Fibroblast of skin of left biceps (primary cell): Measurements from ENCODE around the gene RICTOR.

ENCODE experiments used
- DNase-seq, 2 experiments: peaks; one replicate each; pipeline ENCODE4 v3.0.0-alpha.2; 2013; ENCODE audit warnings: low read depth in 2 of 2

Gene RICTOR

DNA sequence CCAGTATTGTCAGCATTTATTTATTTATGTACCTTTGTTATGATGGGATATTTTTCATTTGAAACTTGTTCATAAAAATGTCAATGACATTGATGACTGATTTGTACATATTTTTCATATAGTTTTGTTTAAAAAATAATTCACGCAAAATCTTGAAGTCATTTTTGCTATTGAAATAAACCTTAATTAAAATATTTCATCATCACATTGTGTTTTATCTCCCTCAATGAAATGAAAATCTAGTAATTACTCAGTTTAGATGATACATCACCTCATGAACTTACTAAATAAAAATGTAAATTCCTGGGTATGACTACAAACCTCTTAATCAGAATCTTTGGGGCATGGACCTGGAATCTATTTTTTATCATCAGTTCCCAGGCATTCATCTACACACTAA, 138.8 kb downstream of the RICTOR start:
- DNase-seq: no peak

DNA sequence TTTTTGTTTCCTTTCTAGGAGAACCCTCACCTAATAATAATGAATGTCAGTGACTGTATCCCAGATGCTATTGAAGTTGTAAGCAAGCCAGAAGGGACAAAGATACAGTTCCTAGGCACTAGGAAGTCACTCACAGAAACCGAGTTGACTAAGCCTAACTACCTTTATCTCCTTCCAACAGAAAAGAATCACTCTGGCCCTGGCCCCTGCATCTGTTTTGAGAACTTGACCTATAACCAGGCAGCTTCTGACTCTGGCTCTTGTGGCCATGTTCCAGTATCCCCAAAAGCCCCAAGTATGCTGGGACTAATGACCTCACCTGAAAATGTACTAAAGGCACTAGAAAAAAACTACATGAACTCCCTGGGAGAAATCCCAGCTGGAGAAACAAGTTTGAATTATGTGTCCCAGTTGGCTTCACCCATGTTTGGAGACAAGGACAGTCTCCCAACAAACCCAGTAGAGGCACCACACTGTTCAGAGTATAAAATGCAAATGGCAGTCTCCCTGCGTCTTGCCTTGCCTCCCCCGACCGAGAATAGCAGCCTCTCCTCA, 141.3 kb downstream of the RICTOR start:
- DNase-seq: no peak

DNA sequence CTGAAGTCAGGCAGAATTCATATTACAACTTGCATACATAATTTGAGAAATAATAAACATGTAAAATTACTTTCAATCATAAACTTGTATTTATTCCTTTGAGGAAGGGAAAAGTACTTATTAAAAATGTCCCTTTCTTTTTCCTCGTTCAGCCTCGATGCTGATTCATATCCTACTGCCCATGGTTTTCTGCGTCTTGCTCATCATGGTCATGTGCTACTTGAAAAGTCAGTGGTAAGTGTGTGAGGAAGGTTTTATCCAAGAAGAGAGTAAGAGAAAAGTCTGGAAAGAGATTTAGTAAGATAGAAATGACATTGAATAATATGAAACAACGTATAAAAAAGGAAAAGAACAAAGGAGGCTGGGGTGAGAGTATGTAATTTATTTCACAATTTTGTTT, 142.5 kb downstream of the RICTOR start:
- no peak for DNase-seq

DNA sequence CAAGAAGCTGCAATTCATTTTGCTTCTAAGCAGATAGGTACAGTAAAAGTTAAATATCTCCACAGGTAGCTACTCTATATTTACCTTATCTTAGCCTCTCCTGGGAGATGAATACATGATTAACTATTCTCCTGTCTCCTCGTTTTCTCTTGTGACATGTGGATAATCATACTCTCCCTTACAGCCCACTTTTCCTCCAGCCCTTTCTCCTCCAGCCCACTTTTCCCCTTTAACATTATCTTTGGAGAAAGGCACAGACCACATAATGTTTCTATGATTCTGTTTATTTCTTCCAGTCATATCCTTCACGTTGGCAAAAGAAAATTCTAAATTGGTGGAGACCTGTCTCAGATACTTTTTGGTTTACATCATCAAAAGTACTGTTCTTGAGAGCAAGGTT, 144.4 kb downstream of the RICTOR start:
- no peak for DNase-seq

DNA sequence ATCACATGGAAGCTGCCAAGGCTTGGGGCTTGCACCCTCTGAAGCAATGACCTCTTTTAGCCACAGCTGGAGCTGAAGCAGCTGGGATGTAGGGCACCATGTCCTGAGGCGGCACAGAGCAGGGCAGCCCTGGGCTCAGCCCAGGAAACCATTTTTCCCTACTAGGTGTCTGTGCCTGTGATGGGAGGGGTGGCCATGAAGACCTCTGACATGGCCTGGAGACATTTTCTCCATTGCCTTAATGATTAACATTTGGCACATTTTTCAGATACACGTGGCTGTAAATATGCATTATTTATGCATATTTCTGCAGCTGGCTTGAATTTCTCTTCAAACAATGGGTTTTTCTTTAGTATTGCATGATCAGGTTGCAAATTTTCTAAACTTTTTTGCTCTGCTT, 146.7 kb downstream of the RICTOR start:
- no peak for DNase-seq

DNA sequence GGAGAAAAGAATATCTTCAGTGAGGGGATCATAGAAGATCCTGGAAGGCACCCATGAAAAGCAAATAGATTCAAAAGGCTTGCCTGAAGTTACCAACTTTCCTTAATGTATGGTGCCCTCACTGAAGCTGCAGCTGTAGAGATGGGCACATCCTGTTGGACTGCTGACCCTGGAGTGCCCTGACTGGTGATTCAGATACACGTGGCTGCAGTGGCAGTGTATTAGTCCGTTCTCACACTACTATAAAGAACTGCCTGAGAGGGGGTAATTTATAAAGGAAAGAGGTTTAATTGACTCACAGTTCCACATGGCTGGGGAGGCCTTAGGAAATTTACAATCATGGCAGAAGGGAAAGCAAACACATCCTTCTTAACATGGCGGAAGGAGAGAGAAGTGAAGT, 148.1 kb downstream of the RICTOR start:
- no peak for DNase-seq

DNA sequence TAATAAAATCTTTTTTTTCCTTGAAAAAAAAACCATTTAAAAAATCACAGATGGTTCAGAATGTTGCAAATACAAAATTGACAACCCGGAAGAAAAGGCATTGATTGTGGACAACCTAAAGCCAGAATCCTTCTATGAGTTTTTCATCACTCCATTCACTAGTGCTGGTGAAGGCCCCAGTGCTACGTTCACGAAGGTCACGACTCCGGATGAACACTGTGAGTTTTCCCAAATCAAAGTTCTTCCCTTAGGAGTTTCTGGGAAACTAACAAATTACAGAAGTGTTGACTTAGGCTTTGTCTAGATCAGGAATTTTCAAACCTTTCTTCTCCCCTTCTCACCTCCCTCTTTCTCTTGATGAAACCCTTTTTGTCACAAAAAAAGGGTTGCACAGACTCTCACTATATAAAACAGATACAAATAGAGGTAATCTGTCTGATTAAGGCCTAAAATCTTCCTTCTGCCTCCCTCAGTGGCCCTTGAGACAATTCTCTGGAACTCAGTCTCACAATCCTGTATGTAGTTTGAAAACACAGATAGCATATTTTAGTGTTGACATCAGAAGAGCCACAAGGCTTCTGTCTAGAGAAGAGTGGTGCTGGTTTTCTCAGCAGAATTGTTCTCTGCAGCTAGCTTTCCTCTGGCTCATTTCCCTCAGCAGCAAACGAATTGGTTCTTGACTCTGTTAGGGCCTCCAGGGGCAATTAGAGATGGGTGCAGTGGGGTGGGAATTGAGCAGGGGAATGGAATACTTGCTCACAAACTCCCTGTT, 148.9 kb downstream of the RICTOR start:
- DNase-seq: peak; percentile 31 to 32

DNA sequence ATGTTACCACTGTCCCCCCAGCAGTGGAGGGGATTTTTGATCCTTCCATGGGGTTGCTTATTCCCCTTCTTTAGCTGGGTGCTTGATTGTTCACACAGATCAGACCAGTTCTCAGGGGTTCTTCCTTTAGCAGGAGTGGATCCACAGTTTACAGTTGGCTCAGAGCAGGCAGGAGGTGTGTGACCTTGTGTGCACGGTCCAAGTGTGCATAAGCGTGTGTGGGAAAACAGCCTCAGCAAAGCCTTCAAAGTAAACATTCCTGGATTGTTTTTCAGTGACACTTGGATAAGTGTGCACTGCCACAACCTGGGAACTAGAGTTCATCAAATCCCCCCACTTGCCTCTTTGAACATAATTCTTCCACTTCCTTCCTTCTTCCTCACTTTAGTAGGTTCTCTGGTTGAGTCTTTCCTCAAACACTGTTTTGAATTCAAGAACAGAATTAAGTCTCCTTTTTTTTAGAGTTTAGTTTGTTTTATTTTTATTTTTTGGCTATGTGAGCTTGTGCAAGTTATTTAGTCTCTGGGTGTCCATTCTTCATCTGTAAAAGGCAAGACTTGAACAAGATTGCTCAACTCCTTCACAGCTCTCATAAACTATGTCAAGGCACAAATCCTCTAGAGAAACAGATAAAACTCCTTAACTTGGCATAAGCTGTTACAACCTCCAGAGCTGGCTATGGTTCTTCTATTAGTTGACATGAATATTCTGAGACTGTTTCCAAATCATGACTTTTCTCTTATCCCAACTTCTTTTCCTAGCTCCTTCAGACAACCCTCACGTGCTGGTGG, 150.3 kb downstream of the RICTOR start:
- no peak for DNase-seq

DNA sequence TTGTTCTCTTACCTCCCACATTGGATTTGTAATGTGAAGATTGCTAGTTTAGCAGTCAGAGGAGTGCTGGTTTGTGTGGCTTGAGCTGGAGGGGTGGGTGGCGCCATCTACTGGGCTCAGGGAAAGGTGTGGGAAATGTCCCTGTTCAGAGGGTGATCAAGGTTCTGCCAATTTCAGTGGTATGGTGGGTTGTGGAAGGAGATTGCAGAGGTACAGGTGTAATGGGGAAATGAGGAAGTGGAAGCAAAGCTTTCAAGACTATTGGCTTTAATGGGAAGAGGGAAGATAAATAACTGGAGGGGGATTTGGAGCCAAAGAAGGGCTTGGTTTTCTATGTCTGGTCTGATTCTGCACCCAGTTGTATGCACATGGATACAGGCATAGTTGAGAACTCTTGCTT, 152.0 kb downstream of the RICTOR start:
- no peak for DNase-seq

DNA sequence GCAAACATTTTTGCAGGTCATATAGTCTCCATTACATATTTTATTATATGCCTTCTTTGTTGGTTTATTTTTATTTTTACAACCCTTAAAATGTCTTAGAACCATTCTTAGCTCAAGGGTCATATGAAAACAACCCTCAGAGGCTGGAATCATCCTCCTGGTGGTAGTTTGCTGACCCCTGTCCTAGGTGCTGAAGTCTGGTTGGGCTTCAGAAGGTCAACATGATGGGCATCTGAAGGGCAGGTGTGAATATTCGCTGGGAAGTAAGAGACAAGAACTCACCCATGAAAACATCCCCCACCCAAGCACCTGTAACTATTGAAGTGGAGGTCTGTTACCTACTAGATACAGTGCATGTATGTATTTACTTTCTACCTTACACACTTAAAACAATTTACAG, 153.0 kb downstream of the RICTOR start:
- no peak for DNase-seq

DNA sequence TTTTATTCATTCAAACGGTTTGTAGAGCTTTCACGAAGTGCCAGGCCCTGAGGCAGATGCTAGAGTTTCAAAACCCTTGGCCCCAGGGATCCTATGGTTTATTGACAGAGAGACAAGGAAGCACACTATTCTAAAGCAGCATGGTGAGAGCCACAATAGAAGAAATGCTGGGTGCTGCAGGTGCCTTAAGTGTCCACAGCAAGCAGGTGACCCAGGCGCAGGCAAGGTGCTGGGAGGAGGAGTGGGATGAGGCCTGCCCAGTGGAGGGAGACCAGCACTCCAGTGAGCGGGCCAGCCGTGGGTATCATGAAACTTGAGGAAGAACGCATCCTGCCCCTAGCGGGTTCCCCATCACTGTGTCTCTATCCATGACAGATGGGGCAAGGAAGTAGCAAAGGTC, 157.4 kb downstream of the RICTOR start:
- DNase-seq: no peak

DNA sequence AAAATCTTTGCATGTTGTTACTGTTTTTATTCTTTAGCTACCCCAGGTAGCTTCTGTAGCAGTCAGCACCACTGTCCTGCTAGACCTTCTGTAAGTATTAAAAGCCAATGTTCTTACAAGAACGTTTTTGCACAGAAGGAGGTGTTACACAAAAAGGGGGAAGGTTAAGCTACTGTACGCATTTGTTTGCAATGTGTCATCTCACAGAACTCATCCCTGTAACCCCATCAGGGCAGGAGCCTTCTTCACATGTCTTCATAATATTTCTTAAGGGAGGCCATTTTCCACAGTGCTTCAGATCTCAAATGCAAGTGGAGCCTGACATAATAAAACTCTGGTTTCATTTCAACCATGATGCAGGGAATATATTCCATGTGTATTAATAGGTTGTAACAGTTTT, 160.5 kb downstream of the RICTOR start:
- no peak for DNase-seq

DNA sequence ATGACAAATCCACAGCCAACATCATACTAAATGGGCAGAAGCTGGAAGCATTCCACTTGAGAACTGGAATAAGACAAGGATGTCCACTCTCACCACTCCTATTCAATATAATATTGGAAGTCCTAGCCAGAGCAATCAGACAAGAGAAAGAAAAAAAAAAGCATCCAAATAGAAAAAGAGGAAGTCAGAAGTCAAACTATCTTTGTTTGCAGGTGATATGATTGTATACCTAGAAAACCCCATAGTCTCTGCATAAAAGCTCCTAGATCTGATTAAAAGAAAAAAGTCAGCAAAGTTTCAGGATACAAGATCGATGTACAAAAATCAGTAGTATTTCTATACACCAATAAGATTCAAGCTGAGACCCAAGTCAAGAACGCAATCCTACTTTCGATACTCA, 162.3 kb downstream of the RICTOR start:
- DNase-seq: no peak

DNA sequence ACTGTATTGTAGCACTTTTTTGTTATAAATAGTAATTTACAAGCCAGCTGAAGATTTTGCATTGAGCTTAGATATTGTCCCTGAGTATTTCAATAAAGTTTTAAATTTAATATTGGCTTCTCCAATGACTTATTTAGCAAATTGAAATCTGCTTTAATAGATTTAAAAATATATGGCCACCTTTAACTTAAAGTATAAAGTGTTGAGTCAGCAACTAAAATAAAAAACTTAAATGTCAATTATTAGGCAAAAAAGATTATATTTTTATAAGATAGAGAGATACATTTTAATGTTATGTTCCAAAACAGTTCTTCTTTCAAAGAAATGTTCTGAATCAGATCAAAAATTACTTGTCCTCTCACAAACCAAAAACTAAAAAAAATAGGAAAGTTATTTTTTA, 167.7 kb downstream of the RICTOR start:
- DNase-seq: no peak

DNA sequence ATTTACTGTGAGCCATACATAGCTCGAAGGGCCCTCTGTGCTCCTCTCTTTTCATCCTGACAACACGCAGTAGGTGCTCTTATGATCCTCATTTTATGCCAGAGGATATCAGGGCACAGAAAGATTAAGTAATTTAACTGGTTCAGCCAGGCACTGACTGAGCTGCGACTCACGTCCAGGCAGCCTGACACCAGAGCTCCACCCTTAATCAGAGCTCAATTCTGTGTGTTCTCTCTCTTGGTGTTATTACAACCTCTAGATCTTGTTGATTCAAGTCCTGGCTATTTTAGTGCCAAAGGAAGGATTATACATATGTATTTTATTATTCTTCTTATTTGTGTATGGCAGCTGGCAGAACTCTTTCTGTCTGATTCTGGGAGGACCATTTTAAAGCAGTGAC, 168.7 kb downstream of the RICTOR start:
- DNase-seq: no peak

DNA sequence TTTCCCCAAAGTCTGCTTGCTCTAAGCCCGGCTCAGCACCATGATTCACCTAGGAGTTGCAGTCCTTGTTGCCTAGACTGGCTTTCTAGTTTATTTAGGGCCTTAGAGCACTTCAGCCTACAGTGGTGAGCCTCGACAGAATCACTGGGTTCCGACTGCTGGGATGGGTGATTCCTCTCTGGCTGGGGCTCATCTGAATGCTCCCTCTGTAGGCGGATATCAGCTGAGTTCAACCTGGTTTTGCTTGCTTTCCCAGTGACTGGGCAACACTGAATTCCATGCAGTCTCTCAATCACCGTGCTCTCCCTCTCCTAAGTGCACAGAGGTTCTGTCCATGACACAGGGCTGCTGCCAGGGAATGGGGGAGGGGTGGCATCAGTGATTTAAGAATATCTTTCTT, 174.3 kb downstream of the RICTOR start:
- no peak for DNase-seq

DNA sequence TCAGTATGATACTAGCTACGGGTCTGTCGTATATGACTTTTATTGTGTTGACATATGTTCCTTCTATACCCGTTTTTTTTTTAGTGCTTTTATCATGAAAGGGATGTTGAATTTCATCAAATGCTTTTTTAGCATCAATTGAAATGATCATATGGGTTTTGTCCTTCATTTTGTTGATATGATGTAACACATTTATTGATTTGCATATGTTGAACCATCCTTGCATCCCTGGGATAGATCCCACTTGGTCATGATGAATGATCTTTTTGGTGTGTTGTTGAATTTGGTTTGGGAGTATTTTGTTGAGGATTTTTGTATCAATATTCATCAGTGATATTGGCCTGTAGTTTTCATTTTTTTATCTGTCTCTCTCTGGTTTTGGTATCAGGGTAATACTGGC, 177.4 kb downstream of the RICTOR start:
- DNase-seq: no peak

DNA sequence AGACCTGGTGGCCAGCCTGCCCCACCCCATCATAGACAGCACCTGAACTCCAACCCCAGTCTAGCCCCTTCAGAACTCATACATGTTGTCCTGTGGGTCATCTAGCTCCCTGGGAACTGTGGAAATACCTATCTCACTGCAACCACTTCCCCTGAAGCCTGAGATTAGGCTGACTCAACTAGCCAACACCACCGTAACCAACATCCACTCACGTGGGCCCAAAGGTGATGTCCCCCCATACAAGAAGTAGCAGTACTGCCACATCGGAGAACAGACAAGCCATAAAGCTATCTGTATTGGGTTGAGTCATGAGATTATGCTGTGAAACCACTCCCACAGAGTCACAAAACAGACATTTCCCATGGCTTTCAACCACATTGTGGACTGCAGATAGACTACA, 181.8 kb downstream of the RICTOR start:
- no peak for DNase-seq

DNA sequence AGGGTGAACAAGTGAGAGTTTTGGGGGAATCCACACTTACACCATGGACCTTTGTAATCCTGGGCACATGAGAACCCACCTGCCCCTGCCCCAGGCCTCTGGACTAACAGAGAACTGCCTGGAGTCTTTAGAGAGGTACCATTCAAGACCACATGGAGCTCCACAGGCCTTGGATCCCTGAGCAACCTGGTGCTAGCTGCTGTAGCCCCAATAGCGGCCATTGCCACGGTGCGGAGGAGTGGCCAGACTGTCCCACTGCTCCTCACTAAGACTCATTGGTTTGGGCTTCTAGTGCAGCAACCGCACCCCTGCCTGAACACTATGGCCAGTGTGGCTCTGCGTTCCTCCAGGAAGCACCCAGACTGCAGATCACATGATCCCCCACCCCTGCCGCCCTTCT, 182.6 kb downstream of the RICTOR start:
- no peak for DNase-seq

DNA sequence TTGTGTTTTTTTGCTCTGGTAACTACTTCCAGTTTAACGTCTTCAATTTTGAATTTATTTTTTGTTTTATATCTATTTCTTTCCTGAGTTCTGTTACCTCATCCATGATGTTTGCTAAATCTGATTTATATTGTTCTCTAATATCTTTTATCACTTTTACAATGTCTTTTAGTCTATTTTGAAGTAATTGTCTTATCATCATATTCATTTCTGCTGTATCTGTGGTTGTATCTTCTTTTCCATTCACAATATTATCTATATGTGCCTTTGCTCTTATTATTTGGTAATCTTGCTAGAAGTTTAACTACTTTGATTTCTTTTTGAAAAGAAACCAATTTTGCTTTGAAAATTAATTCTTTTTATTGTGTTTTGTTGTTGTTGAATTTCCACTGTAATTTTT, 184.8 kb downstream of the RICTOR start:
- no peak for DNase-seq

DNA sequence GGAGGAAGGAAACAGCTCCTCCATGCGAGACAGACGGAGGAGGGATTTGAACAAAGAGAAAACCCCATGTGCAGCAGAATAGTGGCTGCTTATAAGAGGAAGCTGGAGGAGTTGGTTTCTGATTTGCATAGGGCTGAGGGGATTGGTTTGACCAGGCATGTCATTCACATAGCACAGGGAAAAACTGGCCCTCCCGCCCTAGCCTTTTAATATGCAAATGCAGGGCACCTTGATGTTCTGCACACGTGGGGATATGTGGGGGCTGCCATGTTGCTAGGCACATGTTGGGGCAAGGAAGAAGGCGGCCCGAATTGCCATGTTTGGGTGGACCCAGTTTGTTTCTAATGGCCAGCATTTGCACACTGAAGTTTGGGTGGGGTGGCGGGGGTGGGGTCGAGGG, 186.2 kb downstream of the RICTOR start:
- no peak for DNase-seq
